DND-41 (cell line): ENCODE results near the gene UFSP2.
"Not testable (repeated sequence)": the region's sequence is repeated elsewhere in the genome, so short reads cannot be mapped to it uniquely, and the experiment has no call there.

Experiments used
- EZH2 ChIP-seq: IDR thresholded peaks from 3 replicates; pipeline ENCODE4 v1.6.1; 2012; ENCODE audit warnings: borderline replicate concordance, low read depth, mild to moderate bottlenecking, moderate library complexity, low read length, inconsistent platforms; ENCODE audit not compliant: severe bottlenecking
- TF ChIP-seq, protein P1 (sequence below): IDR thresholded peaks from 2 replicates; pipeline ENCODE4 v1.5.1; 2012; ENCODE audit warnings: borderline replicate concordance, low read length, moderate library complexity, mild to moderate bottlenecking; ENCODE audit not compliant: poor library complexity, severe bottlenecking; ENCODE audit errors: extremely low read depth

DNA sequence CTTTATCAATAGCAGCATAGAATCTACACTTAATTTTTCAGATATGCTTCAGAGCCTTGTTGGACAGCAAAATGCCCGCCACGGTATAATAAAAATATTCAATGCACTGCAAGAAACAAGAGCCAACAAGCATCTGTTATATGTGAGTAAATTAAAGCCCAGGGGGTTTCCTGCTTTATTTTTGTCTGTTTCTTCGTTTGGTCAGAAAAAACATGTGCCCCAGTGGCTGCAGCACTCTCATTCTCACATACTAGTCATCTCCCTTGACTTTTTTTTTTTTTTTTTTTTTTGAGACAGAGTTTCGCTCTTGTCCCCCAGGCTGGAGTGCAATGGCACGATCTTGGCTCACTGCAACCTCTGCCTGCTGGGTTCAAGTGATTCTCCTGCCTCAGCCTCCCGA lies 63.2 kb downstream of the UFSP2 start:
- TF ChIP-seq, protein P1, sequence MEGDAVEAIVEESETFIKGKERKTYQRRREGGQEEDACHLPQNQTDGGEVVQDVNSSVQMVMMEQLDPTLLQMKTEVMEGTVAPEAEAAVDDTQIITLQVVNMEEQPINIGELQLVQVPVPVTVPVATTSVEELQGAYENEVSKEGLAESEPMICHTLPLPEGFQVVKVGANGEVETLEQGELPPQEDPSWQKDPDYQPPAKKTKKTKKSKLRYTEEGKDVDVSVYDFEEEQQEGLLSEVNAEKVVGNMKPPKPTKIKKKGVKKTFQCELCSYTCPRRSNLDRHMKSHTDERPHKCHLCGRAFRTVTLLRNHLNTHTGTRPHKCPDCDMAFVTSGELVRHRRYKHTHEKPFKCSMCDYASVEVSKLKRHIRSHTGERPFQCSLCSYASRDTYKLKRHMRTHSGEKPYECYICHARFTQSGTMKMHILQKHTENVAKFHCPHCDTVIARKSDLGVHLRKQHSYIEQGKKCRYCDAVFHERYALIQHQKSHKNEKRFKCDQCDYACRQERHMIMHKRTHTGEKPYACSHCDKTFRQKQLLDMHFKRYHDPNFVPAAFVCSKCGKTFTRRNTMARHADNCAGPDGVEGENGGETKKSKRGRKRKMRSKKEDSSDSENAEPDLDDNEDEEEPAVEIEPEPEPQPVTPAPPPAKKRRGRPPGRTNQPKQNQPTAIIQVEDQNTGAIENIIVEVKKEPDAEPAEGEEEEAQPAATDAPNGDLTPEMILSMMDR: not testable (repeated sequence)
- TF ChIP-seq EZH2: not testable (repeated sequence)
